Mesenchymal stem cell (in vitro differentiated cells and primary cell): ENCODE measurements around the gene CBARP.

Experiments
- DNase-seq: peaks from one replicate; pipeline ENCODE4 v3.0.0-alpha.2; 2013
- H2AFZ ChIP-seq: one replicate; pipeline ENCODE4 v1.6.1; 2013; ENCODE audit warnings: low read depth, mild to moderate bottlenecking, control low read depth, inconsistent platforms, low read length, moderate library complexity
- H2AK5ac ChIP-seq: 2 replicates; pipeline ENCODE4 v1.6.1; 2013; ENCODE audit warnings: low read length, moderate library complexity, mild to moderate bottlenecking, inconsistent platforms; ENCODE audit not compliant: severe bottlenecking
- H2BK120ac ChIP-seq: one replicate; pipeline ENCODE4 v1.6.1; 2013; ENCODE audit warnings: low read depth, mild to moderate bottlenecking, inconsistent platforms, low read length, moderate library complexity
- H2BK12ac ChIP-seq, 2 experiments: one replicate each; pipeline ENCODE4 v1.6.1; 2013; ENCODE audit warnings: inconsistent platforms in 2 of 2, low read length in 2 of 2, mild to moderate bottlenecking in 2 of 2, moderate library complexity in 2 of 2, control low read depth in 1 of 2
- H2BK15ac ChIP-seq: one replicate; pipeline ENCODE4 v1.6.1; 2013; ENCODE audit warnings: mild to moderate bottlenecking, low read depth, inconsistent platforms; ENCODE audit not compliant: poor library complexity, severe bottlenecking
- H2BK5ac ChIP-seq: 2 replicates; pipeline ENCODE4 v1.6.1; 2013; ENCODE audit warnings: low read depth, mild to moderate bottlenecking, low read length, control low read depth, inconsistent platforms; ENCODE audit not compliant: poor library complexity, severe bottlenecking
- H3K14ac ChIP-seq, 2 experiments: one replicate each; pipeline ENCODE4 v1.6.1; 2013; ENCODE audit warnings: inconsistent platforms in 2 of 2, low read length in 2 of 2, control low read depth in 1 of 2, mild to moderate bottlenecking in 1 of 2, moderate library complexity in 1 of 2
- H3K18ac ChIP-seq, 2 experiments: one replicate each; pipeline ENCODE4 v1.6.1; 2013; ENCODE audit warnings: inconsistent platforms in 2 of 2, low read length in 2 of 2, control low read depth in 1 of 2, low read depth in 1 of 2, mild to moderate bottlenecking in 1 of 2
- H3K23ac ChIP-seq, 2 experiments: one replicate each; pipeline ENCODE4 v1.6.1; 2013; ENCODE audit warnings: inconsistent platforms in 2 of 2, low read length in 2 of 2, mild to moderate bottlenecking in 2 of 2, moderate library complexity in 2 of 2, control low read depth in 1 of 2
- H3K27ac ChIP-seq: 2 replicates; pipeline ENCODE4 v1.5.1; 2013; ENCODE audit warnings: mild to moderate bottlenecking, moderate library complexity, low read length, control low read depth, inconsistent platforms; ENCODE audit not compliant: poor library complexity, severe bottlenecking
- H3K27me3 ChIP-seq, 2 experiments: 2 replicates each; pipeline versions ENCODE4 v1.6.1 to v1.7.0; 2013; ENCODE audit warnings: low read length in 2 of 2, mild to moderate bottlenecking in 2 of 2, moderate library complexity in 2 of 2, control low read depth in 1 of 2, inconsistent platforms in 1 of 2; ENCODE audit not compliant: control insufficient read depth in 1 of 2, insufficient read depth in 1 of 2
- H3K36me3 ChIP-seq, 2 experiments: 2 replicates each; pipeline versions ENCODE4 v1.6.1 to v1.7.0; 2013; ENCODE audit warnings: low read length in 2 of 2, control low read depth in 1 of 2, inconsistent platforms in 1 of 2, low read depth in 1 of 2, mild to moderate bottlenecking in 1 of 2; ENCODE audit not compliant: insufficient read depth in 2 of 2, control insufficient read depth in 1 of 2
- H3K4ac ChIP-seq, 2 experiments: one replicate each; pipeline ENCODE4 v1.6.1; 2013; ENCODE audit warnings: inconsistent platforms in 2 of 2, low read length in 2 of 2, mild to moderate bottlenecking in 2 of 2, moderate library complexity in 2 of 2, control low read depth in 1 of 2, low read depth in 1 of 2
- H3K4me1 ChIP-seq: 2 replicates; pipeline ENCODE4 v1.6.1; 2013; ENCODE audit warnings: low read depth, low read length, control low read depth; ENCODE audit not compliant: control insufficient read depth, insufficient read depth
- H3K4me2 ChIP-seq: 2 replicates; pipeline ENCODE4 v1.6.1; 2013; ENCODE audit warnings: low read length, mild to moderate bottlenecking, inconsistent platforms; ENCODE audit not compliant: poor library complexity, severe bottlenecking
- H3K4me3 ChIP-seq, 2 experiments: 2 replicates each; pipeline versions ENCODE4 v1.5.1 to v1.7.0; 2013; ENCODE audit warnings: low read length in 2 of 2, mild to moderate bottlenecking in 2 of 2, control low read depth in 1 of 2, low read depth in 1 of 2; ENCODE audit not compliant: insufficient read depth in 1 of 2
- H3K79me1 ChIP-seq: replicated peaks from 2 replicates; pipeline ENCODE4 v1.6.1; 2013; ENCODE audit warnings: mild to moderate bottlenecking, control low read depth, low read length, inconsistent platforms; ENCODE audit not compliant: poor library complexity, severe bottlenecking
- H3K9ac ChIP-seq: 2 replicates; pipeline ENCODE4 v1.7.0; 2013; ENCODE audit warnings: mild to moderate bottlenecking, low read length, moderate library complexity
- H3K9me3 ChIP-seq: 2 replicates; pipeline ENCODE4 v1.7.0; 2013; ENCODE audit warnings: mild to moderate bottlenecking, low read length; ENCODE audit not compliant: control insufficient read depth
- H4K8ac ChIP-seq: one replicate; pipeline ENCODE4 v1.6.1; 2013; ENCODE audit warnings: inconsistent platforms, mild to moderate bottlenecking, low read length, moderate library complexity
- H4K91ac ChIP-seq: one replicate; pipeline ENCODE4 v1.6.1; 2013; ENCODE audit warnings: mild to moderate bottlenecking, low read length, inconsistent platforms
- WGBS: methylation state at CpG from one replicate; pipeline ENCODE4 v1.1.7; 2013; ENCODE audit warnings: mixed read lengths; 5-methylcytosine and 5-hydroxymethylcytosine counted together

The CBARP gene

DNA sequence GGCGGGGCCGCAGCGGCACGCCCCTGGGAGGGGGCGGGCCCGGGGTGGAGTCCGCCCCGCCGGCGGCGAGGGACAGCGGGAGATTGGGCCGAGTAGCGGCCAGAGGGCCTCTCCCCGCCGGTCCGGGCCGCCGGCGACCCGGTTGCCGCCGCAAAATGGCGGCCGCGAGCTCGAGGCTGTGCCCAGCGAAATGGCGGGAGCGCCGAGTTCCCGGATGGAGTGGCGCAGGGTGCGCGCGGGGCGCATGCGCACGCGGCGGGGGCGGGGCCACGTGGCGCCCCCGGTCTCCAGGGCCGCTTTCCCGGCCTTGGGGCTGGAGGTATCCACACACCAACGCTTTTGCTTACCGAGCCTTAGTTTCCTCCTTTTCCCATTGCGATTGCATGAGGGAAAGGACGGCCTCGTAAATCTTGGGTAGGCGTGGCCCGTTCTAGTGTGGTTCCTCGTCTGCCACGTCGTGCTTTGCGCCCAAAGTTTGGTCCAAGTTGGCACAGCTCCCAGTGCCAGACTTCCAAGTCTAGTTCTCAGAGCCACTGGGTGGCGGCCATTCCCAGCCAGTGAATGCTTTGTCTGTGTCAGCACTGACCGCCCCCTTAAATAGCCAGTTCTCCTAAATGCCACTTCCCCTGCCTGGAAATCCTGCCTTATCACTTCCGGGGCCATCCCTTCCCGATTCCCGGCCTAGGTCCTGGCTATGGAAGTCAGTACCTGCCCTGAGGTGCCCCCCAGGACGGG is 31.8 kb upstream of the CBARP start:
- 1% methylated on average over 49 of the region's 64 CpGs for WGBS
- Histone ChIP-seq H2AK5ac (peak overlapping the region; percentile 96), H3K4ac (peak overlapping the region; percentile 93 to 96), H3K23ac (peak overlapping the region in 1 of 2 experiments; percentile 78), H3K27me3 (no peaks in the 10 kb centered on the region), H3K36me3 (peaks cover 40 to 48% of the 10 kb centered on the region in 2 experiments), H3K18ac (peak overlapping the region; percentile 96 to 99), H2BK15ac (peak overlapping the region; percentile 68), H3K4me3 (peak overlapping the region; percentile 82 to 85), H3K79me1 (peaks cover 8% of the 10 kb centered on the region), H3K27ac (peak overlapping the region; percentile 98), H2BK120ac (peak overlapping the region; percentile 94), H4K91ac (peak overlapping the region; percentile 97), H2AFZ (no peak overlapping the region), H3K9me3 (no peaks in the 10 kb centered on the region), H2BK12ac (no peak overlapping the region), H3K4me2 (peak overlapping the region; percentile 70), H2BK5ac (peak overlapping the region; percentile 92), H4K8ac (peak overlapping the region; percentile 85), H3K4me1 (peaks cover 68% of the 10 kb centered on the region), H3K14ac (peak overlapping the region in 1 of 2 experiments; percentile 72), H3K9ac (peak overlapping the region; percentile 97)
- peak; percentile 90 for DNase-seq

DNA sequence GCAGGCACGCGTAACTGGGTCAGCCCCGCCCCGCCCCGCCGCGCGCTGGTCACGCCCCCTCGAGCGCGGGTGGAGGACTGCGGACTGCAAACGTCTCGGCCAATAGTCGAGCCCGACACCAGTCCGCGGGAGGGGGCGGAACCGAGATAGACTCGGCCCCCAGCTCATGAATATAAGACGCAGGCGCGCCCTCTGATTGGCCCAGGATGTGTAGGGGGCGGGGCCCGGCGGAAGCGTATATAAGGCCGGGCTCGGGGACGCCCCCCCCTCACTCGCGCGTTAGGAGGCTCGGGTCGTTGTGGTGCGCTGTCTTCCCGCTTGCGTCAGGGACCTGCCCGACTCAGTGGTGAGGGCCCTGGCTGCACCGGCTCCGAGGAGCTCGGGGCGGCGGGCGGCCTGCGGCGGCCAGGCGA is 31.3 kb upstream of the CBARP start, which contains the start of gene CIRBP:
Gene CIRBP, plus strand, starts transcription at position 268 of the 413 bp plus-strand sequence. CDS start 1,602 bp downstream, outside the sequence.
- Histone ChIP-seq H3K27me3 (no peaks in the 10 kb centered on the region), H3K14ac (peak within 1 kb of the TSS in 1 of 2 experiments; percentile 72), H3K4me3 (peak within 1 kb of the TSS; percentile 82 to 85), H2BK12ac (peak within 1 kb of the TSS in 1 of 2 experiments; percentile 87), H4K91ac (peak within 1 kb of the TSS; percentile 97), H3K79me1 (peaks cover 8% of the 10 kb centered on the region), H4K8ac (peak within 1 kb of the TSS; percentile 85), H3K9me3 (no peaks in the 10 kb centered on the region), H3K9ac (peak within 1 kb of the TSS; percentile 97), H3K4ac (peak within 1 kb of the TSS; percentile 93 to 96), H3K18ac (peak within 1 kb of the TSS; percentile 96 to 99), H3K4me2 (peak within 1 kb of the TSS; percentile 70), H3K36me3 (peaks cover 34 to 45% of the 10 kb centered on the region in 2 experiments), H2BK15ac (peak within 1 kb of the TSS; percentile 68), H3K4me1 (peaks cover 68% of the 10 kb centered on the region), H2BK5ac (peak within 1 kb of the TSS; percentile 92), H2AFZ (no peak within 1 kb of the TSS), H2AK5ac (peak within 1 kb of the TSS; percentile 96), H2BK120ac (peak within 1 kb of the TSS; percentile 94), H3K23ac (peak within 1 kb of the TSS in 1 of 2 experiments; percentile 78), H3K27ac (peak within 1 kb of the TSS; percentile 98)
- DNase-seq = peak; percentile 99
- under 1% methylated on average over 47 of the region's 50 CpGs for WGBS

DNA sequence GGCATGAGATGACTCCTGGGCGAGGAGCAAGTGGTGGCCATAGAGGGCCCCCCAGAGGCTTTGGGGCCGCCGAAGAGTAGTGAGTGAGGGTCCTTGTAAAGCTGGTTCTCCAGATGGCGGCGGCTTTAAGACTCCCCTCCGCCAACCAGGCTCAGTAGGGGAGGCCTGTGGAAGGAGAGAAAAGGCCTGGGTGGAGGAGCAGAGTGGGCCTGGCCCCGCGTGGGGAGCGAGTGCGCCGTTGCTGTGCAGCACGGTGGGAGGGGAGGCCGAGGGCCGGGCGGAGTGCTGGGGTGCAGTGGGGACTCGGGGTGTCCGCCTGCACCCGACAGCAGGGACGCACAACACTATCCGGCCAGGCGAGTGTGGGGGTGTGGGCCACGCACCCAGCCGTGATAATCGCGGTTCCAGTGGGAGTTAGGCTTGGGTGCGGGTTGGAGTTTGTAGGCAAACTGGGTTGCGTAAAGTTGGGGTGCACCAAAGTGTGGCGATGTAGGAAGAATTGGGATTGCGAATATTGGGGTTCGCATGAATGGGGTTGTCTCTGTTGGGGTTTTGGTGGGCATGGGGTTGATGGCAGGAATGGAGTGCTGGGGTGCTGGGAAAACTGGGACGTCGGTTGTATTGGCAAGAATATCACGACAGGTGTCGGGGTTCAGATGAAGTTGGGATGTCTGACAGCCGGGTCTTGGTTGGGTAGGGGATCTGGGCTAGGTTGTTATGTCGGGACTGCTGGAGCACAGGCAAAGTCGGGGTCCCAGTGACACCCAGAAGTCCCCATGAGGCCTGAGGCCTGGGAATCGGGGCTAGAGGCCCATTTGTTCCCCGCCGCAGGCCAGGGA is 30.6 kb upstream of the CBARP start:
- H3K9ac ChIP-seq = peak overlapping the region; percentile 86
- H2BK120ac ChIP-seq = peak overlapping the region; percentile 83
- no peaks in the 10 kb centered on the region for H3K27me3 ChIP-seq
- H2BK5ac ChIP-seq = no peak overlapping the region
- peak overlapping the region in 1 of 2 experiments; percentile 87 for H2BK12ac ChIP-seq
- no peaks in the 10 kb centered on the region for H3K9me3 ChIP-seq
- no peak overlapping the region for H2AFZ ChIP-seq
- no peak overlapping the region for H3K4me2 ChIP-seq
- H3K23ac ChIP-seq = peak overlapping the region in 1 of 2 experiments; percentile 67
- no peak overlapping the region for H4K91ac ChIP-seq
- H3K27ac ChIP-seq = peak overlapping the region; percentile 56
- H3K79me1 ChIP-seq = peaks cover 8% of the 10 kb centered on the region
- H3K14ac ChIP-seq = no peak overlapping the region
- peak overlapping the region; percentile 88 for H2BK15ac ChIP-seq
- H3K4me1 ChIP-seq = peaks cover 67% of the 10 kb centered on the region
- H3K36me3 ChIP-seq = peaks cover 28 to 39% of the 10 kb centered on the region in 2 experiments
- H3K4ac ChIP-seq = peak overlapping the region; percentile 9 to 85
- no peak for DNase-seq
- peak overlapping the region; percentile 64 for H2AK5ac ChIP-seq
- peak overlapping the region; percentile 16 to 86 for H3K4me3 ChIP-seq
- H3K18ac ChIP-seq = peak overlapping the region in 1 of 2 experiments; percentile 78
- WGBS = 64% methylated on average over 40 of the region's 40 CpGs
- no peak overlapping the region for H4K8ac ChIP-seq
